Muscle layer of colon (tissue), 2 donors: ENCODE results near the gene RRP12.

Source experiments
- H3K27ac ChIP-seq: one replicate; pipeline ENCODE4 v1.7.0; 2013; ENCODE audit warnings: low read depth, mild to moderate bottlenecking, low read length, moderate library complexity
- H3K27me3 ChIP-seq, 2 donors: one replicate each; pipeline ENCODE4 v1.7.0; 2013; ENCODE audit warnings: low read length in 2 of 2, mild to moderate bottlenecking in 2 of 2; ENCODE audit not compliant: insufficient read depth in 2 of 2, control insufficient read depth in 1 of 2
- H3K36me3 ChIP-seq: one replicate; pipeline ENCODE4 v1.7.0; 2013; ENCODE audit warnings: mild to moderate bottlenecking, low read length; ENCODE audit not compliant: insufficient read depth
- H3K4me1 ChIP-seq: one replicate; pipeline ENCODE4 v1.7.0; 2013; ENCODE audit warnings: mild to moderate bottlenecking, low read length; ENCODE audit not compliant: insufficient read depth
- H3K4me3 ChIP-seq, 2 donors: one replicate each; pipeline ENCODE4 v1.7.0; 2013; ENCODE audit warnings: low read length in 2 of 2, low read depth in 1 of 2, mild to moderate bottlenecking in 1 of 2, moderate library complexity in 1 of 2
- H3K9ac ChIP-seq: one replicate; pipeline ENCODE4 v1.7.0; 2013; ENCODE audit warnings: low read length
- H3K9me3 ChIP-seq: one replicate; pipeline ENCODE4 v1.7.0; 2013; ENCODE audit warnings: mild to moderate bottlenecking, low read length
- donor health status: abdominal sarcoma.
- donor health status: Adenocarcinoma of cecum.

The RRP12 gene

DNA sequence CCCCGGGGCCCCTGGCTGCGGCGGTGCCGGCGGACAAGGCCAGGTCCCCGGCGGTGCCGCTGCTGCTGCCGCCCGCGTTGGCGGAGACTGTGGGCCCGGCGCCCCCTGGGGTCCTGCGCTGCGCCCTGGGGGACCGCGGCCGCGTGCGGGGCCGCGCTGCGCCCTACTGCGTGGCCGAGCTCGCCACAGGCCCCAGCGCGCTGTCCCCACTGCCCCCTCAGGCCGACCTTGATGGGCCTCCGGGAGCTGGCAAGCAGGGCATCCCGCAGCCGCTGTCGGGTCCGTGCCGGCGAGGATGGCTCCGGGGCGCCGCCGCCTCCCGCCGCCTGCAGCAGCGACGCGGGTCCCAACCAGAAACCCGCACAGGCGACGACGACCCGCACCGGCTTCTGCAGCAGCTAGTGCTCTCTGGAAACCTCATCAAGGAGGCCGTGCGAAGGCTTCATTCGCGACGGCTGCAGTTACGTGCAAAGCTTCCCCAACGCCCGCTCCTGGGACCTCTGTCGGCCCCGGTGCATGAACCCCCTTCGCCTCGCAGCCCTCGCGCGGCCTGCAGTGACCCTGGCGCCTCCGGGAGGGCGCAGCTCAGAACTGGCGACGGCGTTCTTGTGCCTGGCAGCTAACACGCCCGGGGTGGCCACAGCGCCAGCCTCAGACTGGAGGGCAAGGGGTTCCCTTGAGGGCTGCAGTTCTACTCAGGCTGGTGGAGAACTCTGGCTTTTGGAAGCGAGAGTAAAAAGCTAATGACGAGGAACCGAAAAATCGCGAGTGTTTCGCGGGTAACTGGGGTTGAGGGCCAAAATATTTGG is 81.3 kb downstream of the RRP12 start:
- Histone ChIP-seq H3K4me1 (peaks cover 15% of the 10 kb centered on the region), H3K27me3 (no peaks in the 10 kb centered on the region), H3K4me3 (peak overlapping the region; percentile 79 to 99), H3K36me3 (no peaks in the 10 kb centered on the region), H3K9ac (no peak overlapping the region), H3K27ac (peak overlapping the region; percentile 56), H3K9me3 (no peaks in the 10 kb centered on the region)

DNA sequence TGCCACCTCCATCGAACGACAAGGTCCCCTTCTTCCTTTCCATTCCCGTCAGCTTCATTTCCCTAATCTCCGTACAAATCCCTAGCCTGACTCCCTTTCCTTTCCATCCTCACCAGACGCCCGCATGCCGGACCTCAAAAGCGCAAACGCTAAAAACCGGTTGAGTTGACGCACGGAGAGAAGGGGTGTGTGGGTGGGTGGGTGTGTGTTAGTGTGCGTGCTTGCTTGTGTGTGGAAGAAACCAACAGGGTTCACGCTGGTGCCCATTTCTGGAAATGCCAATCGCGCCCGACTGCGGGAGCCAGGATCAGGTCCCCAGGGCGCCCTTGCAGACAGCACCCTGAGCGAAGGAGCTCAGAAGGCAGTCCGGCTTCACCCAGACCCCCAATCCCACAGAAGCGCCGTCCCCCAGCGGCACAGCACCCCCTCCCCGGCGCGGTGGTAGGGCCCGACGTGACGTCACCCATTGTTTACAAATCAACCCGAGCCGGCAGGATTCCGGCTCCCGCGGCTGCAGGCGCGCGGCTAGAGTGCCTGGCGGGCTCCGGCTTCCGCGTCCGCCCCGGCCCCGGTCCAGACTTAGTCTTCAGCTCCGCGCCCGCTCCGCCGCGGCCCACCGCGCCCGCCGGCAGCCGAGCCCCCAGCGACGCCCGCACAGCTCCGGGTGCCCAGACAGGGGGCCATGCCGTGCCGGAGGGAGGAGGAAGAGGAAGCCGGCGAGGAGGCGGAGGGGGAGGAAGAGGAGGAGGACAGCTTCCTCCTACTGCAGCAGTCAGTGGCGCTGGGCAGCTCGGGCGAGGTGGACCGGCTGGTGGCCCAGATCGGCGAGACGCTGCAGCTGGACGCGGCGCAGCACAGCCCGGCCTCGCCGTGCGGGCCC is 82.1 kb downstream of the RRP12 start, which contains the start of gene FRAT1:
TSS of gene FRAT1 (plus strand) at position 500 of the 880 bp plus-strand sequence. CDS start at position 683, 183 bp downstream.
- peak within 1 kb of the TSS; percentile 61 for H3K9ac ChIP-seq
- H3K4me1 ChIP-seq, result peaks cover 15% of the 10 kb centered on the region
- H3K9me3 ChIP-seq, result no peaks in the 10 kb centered on the region
- H3K36me3 ChIP-seq, result no peaks in the 10 kb centered on the region
- H3K27me3 ChIP-seq, result no peaks in the 10 kb centered on the region
- H3K4me3 ChIP-seq, result peak within 1 kb of the TSS; percentile 79 to 99
- H3K27ac ChIP-seq, result peak within 1 kb of the TSS; percentile 86

DNA sequence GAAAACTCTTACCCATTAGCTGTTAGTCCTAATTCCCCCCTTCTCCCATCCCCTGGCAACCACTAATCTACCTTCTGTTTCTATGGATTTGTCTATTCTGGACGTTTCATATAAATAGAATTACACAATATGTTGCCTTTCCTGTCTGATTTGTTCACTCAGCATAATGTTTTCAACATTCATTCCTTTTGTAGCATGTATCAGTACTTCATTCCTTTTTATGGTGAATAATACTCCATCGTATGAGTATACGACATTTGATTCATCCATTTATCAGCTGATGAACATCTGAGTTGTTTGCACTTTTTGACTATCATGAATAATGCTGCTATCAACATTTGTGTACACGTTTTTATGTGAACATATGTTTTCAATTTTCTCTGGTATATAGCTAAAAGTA is 86.5 kb downstream of the RRP12 start:
- Histone ChIP-seq H3K4me1 (no peaks in the 10 kb centered on the region), H3K4me3 (no peak overlapping the region), H3K27ac (no peak overlapping the region), H3K9me3 (no peaks in the 10 kb centered on the region), H3K36me3 (no peaks in the 10 kb centered on the region), H3K27me3 (no peaks in the 10 kb centered on the region), H3K9ac (no peak overlapping the region)

DNA sequence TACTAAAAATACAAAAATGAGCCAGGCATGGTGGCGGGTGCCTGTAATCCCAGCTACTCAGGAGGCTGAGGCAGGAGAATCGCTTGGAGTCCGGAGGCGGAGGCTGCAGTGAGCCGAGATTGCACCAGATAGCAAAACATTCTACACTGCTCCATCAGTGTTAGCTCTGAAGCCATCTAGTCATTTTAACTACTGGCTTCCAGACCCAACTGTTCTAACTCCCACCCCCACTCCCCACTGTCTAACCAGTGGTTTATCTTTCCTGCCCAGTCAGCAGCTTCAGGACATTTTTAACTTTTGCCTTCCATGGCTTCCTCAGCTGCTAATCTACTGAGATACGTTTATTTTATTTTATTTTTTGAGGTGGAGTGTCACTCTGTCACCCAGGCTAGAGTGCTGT is 88.2 kb downstream of the RRP12 start:
- H3K9me3 ChIP-seq, result no peaks in the 10 kb centered on the region
- H3K27me3 ChIP-seq, result no peaks in the 10 kb centered on the region
- no peaks in the 10 kb centered on the region for H3K36me3 ChIP-seq
- no peak overlapping the region for H3K27ac ChIP-seq
- H3K9ac ChIP-seq, result no peak overlapping the region
- H3K4me1 ChIP-seq, result no peaks in the 10 kb centered on the region
- H3K4me3 ChIP-seq, result no peak overlapping the region

DNA sequence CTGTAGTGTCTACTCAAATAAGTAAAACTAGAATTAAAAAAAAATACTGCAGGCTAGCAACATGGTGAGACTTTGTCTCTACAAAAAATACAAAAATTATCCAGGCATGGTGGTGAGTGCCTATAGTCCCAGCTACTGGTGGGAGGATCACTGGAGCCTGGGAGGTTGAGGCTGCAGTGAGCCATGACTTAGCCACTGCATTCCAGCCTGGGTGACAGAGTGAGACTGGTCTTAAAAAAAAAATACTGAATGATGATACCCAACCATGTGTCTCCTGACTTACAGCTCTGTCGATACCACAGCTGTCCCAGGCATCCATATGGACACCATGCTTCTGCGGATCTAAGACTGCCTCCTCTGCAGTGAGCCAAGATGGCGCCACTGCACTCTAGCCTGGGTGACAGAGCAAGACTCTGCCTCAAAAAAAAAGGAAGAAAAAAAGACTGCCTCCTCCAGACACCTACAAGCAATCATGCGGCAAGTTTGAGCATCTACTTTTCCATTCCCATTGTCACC is 90.0 kb downstream of the RRP12 start:
- Histone ChIP-seq H3K27me3 (no peaks in the 10 kb centered on the region), H3K9me3 (no peaks in the 10 kb centered on the region), H3K4me3 (no peak overlapping the region), H3K27ac (no peak overlapping the region), H3K9ac (no peak overlapping the region), H3K36me3 (no peaks in the 10 kb centered on the region), H3K4me1 (no peaks in the 10 kb centered on the region)

DNA sequence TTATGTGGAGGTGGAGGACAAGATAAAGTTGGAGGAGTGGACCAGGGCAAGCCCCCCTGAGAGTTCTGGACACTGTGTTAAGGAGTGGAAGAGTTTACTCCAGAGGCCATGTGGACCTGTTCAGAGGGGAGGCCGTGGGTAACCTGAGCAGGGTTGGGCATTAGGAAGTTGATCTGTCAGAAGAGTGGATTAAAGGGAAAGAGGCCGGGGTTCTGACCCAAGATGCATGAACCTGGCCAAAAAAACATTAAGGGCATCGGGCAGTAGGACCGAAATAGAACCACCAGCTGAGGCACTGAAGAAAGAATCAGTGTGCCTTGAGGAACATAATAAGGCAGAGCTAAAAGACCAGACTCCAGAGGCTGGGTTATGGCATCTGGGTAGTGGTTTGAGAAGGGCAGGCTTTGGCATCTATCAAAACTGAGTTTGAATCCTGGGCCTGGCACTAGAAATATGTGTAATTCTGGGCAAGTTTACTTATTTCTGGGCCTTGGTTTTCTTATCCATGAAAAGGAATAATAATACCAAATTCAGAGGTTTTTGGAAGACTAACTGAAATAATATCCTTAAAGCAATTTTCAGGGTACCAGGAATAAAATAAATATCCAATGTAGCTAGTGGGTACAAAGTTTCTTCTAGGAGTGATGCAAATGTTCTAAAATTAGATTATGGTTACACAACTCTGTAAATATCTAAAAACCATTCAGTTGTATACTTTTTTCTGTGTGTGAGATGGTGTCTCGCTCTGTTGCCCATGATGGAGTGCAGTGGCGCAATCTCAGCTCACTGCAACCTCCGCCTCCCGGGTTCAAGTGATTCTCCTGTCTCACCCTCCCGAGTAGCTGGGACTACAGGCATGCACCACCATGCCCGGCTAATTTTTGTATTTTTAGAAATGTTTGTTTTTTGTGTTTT is 93.0 kb downstream of the RRP12 start:
- Histone ChIP-seq H3K36me3 (no peaks in the 10 kb centered on the region), H3K9ac (no peak overlapping the region), H3K27me3 (no peaks in the 10 kb centered on the region), H3K27ac (no peak overlapping the region), H3K9me3 (no peaks in the 10 kb centered on the region), H3K4me1 (no peaks in the 10 kb centered on the region), H3K4me3 (no peak overlapping the region)

DNA sequence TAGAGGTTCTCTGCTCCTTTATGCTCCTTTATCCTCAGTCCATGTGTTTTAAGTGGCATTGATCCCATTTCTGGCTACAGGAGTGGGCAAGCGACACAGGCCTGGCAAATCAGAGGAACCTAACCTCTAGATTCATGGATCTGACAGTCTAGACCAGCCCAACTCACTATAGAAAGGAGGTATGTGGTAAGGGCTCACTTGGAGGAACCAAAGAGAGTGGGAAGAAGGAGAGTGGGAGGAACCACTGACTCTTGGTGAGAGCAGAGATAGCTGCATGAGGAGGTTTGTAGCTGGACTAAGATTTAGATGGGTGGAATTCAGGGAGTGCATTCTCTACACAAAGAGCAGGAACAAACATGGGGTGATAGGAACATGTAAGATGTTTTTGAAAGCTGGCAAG is 93.7 kb downstream of the RRP12 start:
- Histone ChIP-seq H3K4me1 (no peaks in the 10 kb centered on the region), H3K27me3 (no peaks in the 10 kb centered on the region), H3K4me3 (no peak overlapping the region), H3K27ac (no peak overlapping the region), H3K9ac (no peak overlapping the region), H3K36me3 (no peaks in the 10 kb centered on the region), H3K9me3 (no peaks in the 10 kb centered on the region)
